Panc1 (cell line): ENCODE measurements around the gene PIK3CD.

Experiments
- CTCF ChIP-seq: fragments of 450-650 bp; IDR thresholded peaks from 2 replicates; pipeline ENCODE4 v1.5.1; 2017; ENCODE audit warnings: mild to moderate bottlenecking
- POLR2AphosphoS5 ChIP-seq: IDR thresholded peaks from 2 replicates; pipeline ENCODE4 v1.6.1; 2012; ENCODE audit warnings: mild to moderate bottlenecking, low read depth, low read length, moderate library complexity
- REST ChIP-seq, 2 experiments: IDR thresholded peaks; 2 replicates each; pipeline ENCODE4 v1.6.1; 2011 to 2012; ENCODE audit warnings: low read depth in 2 of 2, control low read depth in 1 of 2, low read length in 1 of 2, mild to moderate bottlenecking in 1 of 2, moderate library complexity in 1 of 2; ENCODE audit not compliant: insufficient read depth in 1 of 2
- SIN3A ChIP-seq: IDR thresholded peaks from 2 replicates; pipeline ENCODE4 v1.6.1; 2012; ENCODE audit warnings: low read depth, mild to moderate bottlenecking, low read length, moderate library complexity, borderline replicate concordance; ENCODE audit not compliant: insufficient read depth
- TCF7L2 ChIP-seq: IDR thresholded peaks from 2 replicates; pipeline ENCODE4 v1.6.1; 2011; ENCODE audit warnings: mild to moderate bottlenecking, low read depth, low read length, inconsistent platforms

- TF ChIP-seq CTCF (no peak), POLR2AphosphoS5 (no peak), REST (IDR thresholded peaks at IDR 0.05; ENCODE audit: insufficient read depth in 1 of 2, low read depth in 2 of 2, low read length in 1 of 2) (no peak), TCF7L2 (no peak), SIN3A (no peak)
Observed at GRCh38 chr1:9607352-9607751, 44.2 kb upstream of the PIK3CD start.
